B cell (primary cell): ENCODE results near the gene TRIM9.

Experiments
- EZH2 ChIP-seq: IDR thresholded peaks from 2 replicates; pipeline ENCODE4 v1.6.1; 2012; ENCODE audit warnings: borderline replicate concordance, low read depth, mild to moderate bottlenecking, moderate library complexity, low read length; ENCODE audit not compliant: insufficient read depth, poor library complexity, severe bottlenecking
- TF ChIP-seq, protein P1 (sequence below): fragments of 200-600 bp; IDR thresholded peaks from one replicate; pipeline ENCODE4 v1.8.0; 2022; ENCODE audit warnings: antibody characterized with exemption, mild to moderate bottlenecking

DNA sequence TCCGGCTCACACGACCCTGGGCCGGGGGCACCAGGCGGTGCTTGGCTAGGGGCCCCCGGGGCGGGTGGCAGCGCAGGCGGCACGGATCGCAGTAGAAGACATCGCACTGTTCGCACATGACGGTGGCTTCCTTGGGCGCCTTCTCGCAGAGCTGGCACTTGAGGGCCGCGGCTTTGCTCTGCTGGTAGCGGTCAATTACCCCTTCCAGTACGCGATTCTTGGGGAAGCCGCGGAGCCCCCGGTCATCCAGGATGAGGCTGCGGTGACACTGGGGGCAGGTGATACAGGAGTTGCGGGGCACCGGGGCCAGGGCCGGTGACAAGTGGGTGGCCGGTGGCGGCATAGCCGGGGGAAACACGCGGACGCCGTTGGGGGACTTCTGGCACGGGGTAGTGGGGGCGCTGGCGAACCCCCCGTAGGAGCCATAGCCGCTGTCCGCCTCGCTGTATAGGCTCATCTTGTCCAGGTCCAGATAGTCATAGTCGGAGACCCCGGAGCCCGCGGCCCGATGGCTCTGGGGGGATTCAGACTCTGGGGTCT is 553 bp downstream of the TRIM9 start:
- TF ChIP-seq, protein P1, sequence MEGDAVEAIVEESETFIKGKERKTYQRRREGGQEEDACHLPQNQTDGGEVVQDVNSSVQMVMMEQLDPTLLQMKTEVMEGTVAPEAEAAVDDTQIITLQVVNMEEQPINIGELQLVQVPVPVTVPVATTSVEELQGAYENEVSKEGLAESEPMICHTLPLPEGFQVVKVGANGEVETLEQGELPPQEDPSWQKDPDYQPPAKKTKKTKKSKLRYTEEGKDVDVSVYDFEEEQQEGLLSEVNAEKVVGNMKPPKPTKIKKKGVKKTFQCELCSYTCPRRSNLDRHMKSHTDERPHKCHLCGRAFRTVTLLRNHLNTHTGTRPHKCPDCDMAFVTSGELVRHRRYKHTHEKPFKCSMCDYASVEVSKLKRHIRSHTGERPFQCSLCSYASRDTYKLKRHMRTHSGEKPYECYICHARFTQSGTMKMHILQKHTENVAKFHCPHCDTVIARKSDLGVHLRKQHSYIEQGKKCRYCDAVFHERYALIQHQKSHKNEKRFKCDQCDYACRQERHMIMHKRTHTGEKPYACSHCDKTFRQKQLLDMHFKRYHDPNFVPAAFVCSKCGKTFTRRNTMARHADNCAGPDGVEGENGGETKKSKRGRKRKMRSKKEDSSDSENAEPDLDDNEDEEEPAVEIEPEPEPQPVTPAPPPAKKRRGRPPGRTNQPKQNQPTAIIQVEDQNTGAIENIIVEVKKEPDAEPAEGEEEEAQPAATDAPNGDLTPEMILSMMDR = no peak
- TF ChIP-seq EZH2 = peak; percentile 22
